Measurements from ENCODE around the gene MAP7.
A peak's percentile ranks its signal among the peaks of the same experiment; 100 is the strongest.

MAP7 gene

DNA sequence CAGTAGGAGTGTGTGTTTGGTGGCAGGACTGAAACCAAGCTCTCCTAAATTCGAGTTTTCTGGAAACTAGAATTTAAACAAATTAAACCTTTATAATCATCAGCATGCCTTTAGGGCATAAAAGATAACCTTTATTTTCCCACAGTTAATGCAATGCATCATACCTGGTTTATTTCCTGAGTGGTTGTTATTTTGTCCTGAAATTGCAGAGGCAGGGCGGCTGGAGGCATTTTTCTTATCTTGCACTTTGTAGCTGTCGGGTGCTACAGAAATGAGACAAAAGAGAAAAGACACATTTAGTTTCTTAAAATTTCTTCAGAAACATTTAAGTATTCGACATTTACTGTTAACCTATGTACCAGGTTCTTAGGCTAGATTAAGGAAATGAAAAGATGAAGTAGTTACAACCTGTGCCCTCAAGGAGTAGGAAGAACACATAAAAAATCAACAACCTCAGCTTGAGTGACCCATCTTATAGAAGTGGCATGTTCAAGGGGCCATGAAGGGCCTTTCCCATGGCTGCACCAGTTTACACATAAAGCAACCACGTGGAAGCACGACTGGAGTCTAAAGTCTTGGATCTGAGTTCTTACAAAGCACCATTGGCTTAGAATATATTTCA, 128.6 kb downstream of the MAP7 start:
- ATAC-seq (no peak), DNase-seq (no peak)
- Mint-ChIP-seq H3K27me3 (peaks cover 6% of the 10 kb centered on the region), H3K4me3 (no peak overlapping the region), H3K9me3 (no peaks in the 10 kb centered on the region), H3K27ac (no peak overlapping the region), H3K4me1 (no peaks in the 10 kb centered on the region)

- Mint-ChIP-seq H3K4me3 (no peak overlapping the region), H3K9me3 (no peaks in the 10 kb centered on the region), H3K27me3 (no peaks in the 10 kb centered on the region), H3K4me1 (no peaks in the 10 kb centered on the region), H3K27ac (no peak overlapping the region)
- ATAC-seq (no peak), DNase-seq (no peak)
Observed at GRCh38 chr6:136420853-136421252, 129.4 kb downstream of the MAP7 start.

- ATAC-seq (no peak), DNase-seq (no peak)
- Mint-ChIP-seq H3K4me3 (no peak overlapping the region), H3K4me1 (peaks cover 1% of the 10 kb centered on the region), H3K9me3 (no peaks in the 10 kb centered on the region), H3K27ac (no peak overlapping the region), H3K27me3 (no peaks in the 10 kb centered on the region)
Observed at GRCh38 chr6:136415351-136416007, 134.7 kb downstream of the MAP7 start.

DNA sequence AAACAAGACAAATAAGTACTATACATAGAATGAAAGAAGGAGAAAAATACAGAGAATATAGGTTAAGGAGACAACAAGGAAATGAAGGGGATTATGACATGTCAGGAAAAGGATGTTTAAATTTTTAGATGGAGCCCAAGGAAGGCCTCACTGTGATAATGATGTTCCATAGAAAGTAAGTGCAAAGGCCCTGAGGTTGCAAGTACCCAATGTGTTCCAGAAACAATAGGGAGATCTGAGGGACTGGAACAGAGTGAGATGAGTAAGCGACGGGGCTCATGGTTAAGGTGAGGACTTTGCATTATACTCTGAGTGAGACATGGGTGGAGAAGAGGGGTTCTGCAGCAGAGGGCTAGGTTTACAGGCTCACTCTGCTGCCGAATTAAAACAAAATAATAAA, 137.8 kb downstream of the MAP7 start:
- ATAC-seq: no peak
- DNase-seq: no peak
- H3K27me3 Mint-ChIP-seq: no peaks in the 10 kb centered on the region
- peaks cover 7% of the 10 kb centered on the region for H3K4me1 Mint-ChIP-seq
- no peaks in the 10 kb centered on the region for H3K9me3 Mint-ChIP-seq
- no peak overlapping the region for H3K4me3 Mint-ChIP-seq
- no peak overlapping the region for H3K27ac Mint-ChIP-seq

DNA sequence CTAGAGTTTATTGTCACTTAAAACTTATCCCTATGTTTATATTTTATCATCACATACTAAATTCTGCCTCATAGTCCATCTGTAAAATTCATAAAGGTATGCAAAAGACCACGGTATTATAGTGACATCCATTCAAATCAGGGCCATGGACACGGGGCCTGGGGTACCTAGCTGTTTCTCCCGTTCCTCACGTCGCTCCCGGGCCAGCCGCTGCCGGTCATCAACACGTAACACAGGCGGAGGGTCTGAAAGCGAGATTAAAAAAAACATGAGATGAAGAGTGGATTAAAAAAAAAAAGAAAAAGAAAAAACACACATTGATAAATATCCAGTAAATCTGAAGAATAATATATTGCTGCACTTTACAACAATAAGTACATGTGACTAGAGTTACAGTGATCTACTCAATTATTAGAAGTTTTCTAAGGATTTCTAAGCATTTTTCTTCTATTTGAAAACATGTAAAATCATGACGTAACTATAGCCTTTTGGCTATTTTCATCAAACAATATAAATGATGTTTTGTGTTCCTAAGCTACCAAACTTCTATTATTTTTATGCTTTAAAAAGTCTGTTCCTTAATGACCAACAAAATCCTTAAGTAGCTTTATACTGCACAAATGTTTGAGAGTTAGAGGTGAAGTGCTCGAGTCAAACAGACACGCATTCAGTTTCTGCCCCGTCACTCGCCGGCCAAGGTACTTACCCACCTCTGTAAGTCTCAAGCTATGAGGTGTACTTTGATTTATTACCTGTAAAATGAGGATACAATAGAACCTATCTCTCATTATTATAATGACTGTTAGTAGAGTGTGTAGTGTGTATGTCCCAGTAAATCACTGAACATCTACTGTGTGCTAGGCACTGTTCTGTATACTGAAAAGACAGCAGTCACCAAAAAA, 138.5 kb downstream of the MAP7 start:
- H3K27ac Mint-ChIP-seq: peak overlapping the region in 1 of 2 donors; percentile 73
- H3K27me3 Mint-ChIP-seq: no peaks in the 10 kb centered on the region
- DNase-seq (no peak), ATAC-seq (no peak)
- no peak overlapping the region for H3K4me3 Mint-ChIP-seq
- H3K4me1 Mint-ChIP-seq: peaks cover 7% of the 10 kb centered on the region
- H3K9me3 Mint-ChIP-seq: no peaks in the 10 kb centered on the region

- Mint-ChIP-seq H3K4me1 (peaks cover 7% of the 10 kb centered on the region), H3K27me3 (no peaks in the 10 kb centered on the region), H3K4me3 (no peak overlapping the region), H3K27ac (no peak overlapping the region), H3K9me3 (no peaks in the 10 kb centered on the region)
- ATAC-seq (no peak), DNase-seq (no peak)
Observed at GRCh38 chr6:136411025-136411325, 139.2 kb downstream of the MAP7 start.

GRCh38 chr6:136410201-136411024, 139.8 kb downstream of the MAP7 start:
- Mint-ChIP-seq H3K9me3 (no peaks in the 10 kb centered on the region), H3K4me1 (peaks cover 7% of the 10 kb centered on the region), H3K4me3 (no peak overlapping the region), H3K27me3 (peaks cover 4% of the 10 kb centered on the region), H3K27ac (no peak overlapping the region)
- ATAC-seq: peak; percentile 60
- no peak for DNase-seq

DNA sequence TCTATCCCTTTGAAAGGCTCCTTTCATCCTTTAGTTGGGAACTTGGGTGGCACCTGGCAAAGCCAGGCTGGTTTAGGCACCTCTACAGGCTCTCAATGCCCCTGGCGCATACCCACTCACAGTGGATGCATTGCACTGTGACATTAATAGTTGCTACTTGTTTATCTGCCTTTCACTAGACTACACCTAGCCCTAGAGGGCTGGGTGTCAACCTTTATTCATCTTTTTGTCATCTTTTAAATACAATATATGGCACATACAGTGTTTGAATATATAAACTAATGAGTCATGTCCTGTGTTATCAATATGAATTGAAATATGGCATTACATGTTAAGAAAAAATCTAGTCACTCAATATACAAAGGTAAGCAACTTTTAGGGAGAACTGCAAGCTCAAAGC, 140.6 kb downstream of the MAP7 start:
- ATAC-seq (peak; percentile 43), DNase-seq (no peak)
- no peak overlapping the region for H3K27ac Mint-ChIP-seq
- no peak overlapping the region for H3K4me3 Mint-ChIP-seq
- H3K27me3 Mint-ChIP-seq: peaks cover 8% of the 10 kb centered on the region
- H3K9me3 Mint-ChIP-seq: no peaks in the 10 kb centered on the region
- peaks cover 7% of the 10 kb centered on the region for H3K4me1 Mint-ChIP-seq

DNA sequence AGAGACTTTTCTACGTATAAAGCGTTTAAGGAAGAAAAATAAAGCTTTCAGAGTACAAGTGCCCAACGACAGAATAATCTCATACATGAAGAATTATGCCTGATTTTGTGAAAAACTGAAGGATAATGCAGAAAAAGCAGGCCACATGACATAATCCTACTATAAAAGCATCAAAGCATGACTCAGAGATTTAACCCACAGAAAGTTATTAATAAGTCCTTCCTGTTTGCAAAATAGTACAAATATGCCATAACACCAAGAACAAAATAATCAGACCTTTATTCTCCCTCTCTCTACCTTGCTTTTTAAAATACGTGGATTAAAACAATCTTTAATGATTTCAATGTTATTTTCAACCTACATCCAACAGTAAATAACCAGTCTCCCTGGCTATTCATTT, 142.0 kb downstream of the MAP7 start:
- H3K4me1 Mint-ChIP-seq: peaks cover 7% of the 10 kb centered on the region
- H3K9me3 Mint-ChIP-seq: no peaks in the 10 kb centered on the region
- ATAC-seq: no peak
- no peak overlapping the region for H3K4me3 Mint-ChIP-seq
- no peak overlapping the region for H3K27ac Mint-ChIP-seq
- DNase-seq: no peak
- peaks cover 8% of the 10 kb centered on the region for H3K27me3 Mint-ChIP-seq

DNA sequence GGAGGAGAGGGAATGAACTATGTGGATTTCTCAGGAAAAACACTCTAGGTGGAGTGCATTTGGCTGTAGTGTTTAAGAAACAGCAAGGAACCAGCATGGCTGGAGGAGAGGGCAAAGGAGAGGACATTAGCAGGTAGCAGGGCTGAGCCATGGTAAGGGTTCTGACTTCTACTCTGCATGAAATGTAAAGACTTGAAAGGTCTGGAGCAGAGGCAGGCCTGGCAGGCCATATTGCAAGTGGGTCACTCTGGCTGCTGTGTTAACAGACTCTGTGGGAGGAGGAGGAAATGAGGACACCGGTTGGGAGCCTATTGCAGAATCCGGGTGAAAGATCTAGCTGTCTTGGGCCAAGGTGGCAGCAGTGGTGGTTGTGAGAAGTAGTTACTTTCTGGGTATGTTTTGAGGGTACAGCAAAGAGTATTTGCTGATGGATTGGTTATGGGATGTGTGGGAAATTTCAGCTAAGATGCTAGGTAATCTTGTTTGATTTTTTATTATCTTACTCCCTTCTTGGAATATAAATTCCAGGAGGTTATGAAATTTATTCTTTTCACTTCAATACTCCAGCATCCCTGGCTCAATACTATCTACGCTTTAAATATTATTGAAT, 144.7 kb downstream of the MAP7 start:
- H3K4me1 Mint-ChIP-seq: peaks cover 6% of the 10 kb centered on the region
- H3K4me3 Mint-ChIP-seq: no peak overlapping the region
- H3K27me3 Mint-ChIP-seq: peaks cover 8% of the 10 kb centered on the region
- ATAC-seq (no peak), DNase-seq (no peak)
- no peaks in the 10 kb centered on the region for H3K9me3 Mint-ChIP-seq
- no peak overlapping the region for H3K27ac Mint-ChIP-seq

DNA sequence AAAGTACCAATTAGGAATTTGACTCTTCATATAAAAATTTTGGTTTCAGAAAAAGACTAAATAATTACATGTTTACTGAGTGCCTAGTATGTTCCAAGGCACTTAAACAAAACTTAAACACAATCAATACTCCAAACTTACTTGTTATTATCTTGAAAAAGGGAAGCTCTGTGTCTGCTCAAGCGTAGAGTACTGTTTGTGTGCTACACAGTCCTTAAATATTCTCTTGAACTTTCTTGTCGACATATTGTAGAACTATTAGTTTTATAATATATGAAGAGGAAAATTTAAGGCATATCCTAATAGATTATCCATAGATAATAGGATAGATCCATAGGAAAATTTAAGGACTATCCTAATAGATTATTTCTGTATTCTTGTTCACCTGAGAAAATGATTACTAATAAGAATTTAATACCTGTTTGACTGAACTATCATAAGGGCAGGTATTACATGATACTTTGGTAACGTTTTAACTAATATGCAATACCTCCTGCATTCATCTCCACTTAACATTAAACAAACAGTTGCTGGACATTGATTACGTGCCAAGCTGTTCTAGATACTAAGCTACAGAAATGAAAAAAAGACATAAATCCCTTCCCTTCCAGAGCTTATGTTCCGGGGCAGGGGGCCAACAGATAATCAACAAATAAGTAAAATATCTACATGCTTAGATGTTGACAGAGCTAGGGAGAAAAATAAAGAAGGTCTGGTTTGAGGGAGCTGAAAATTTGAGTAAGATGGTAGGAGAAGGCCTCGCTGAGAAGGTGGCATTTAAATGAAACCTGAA, 145.4 kb downstream of the MAP7 start:
- H3K27me3 Mint-ChIP-seq: peaks cover 8% of the 10 kb centered on the region
- H3K9me3 Mint-ChIP-seq: no peaks in the 10 kb centered on the region
- H3K27ac Mint-ChIP-seq: no peak overlapping the region
- ATAC-seq: no peak
- no peak for DNase-seq
- H3K4me1 Mint-ChIP-seq: no peaks in the 10 kb centered on the region
- no peak overlapping the region for H3K4me3 Mint-ChIP-seq

- Mint-ChIP-seq H3K9me3 (no peaks in the 10 kb centered on the region), H3K4me3 (no peak overlapping the region), H3K27ac (no peak overlapping the region), H3K4me1 (no peaks in the 10 kb centered on the region), H3K27me3 (peaks cover 8% of the 10 kb centered on the region)
- ATAC-seq: no peak
- no peak for DNase-seq
Observed at GRCh38 chr6:136404007-136404406, 146.2 kb downstream of the MAP7 start.

DNA sequence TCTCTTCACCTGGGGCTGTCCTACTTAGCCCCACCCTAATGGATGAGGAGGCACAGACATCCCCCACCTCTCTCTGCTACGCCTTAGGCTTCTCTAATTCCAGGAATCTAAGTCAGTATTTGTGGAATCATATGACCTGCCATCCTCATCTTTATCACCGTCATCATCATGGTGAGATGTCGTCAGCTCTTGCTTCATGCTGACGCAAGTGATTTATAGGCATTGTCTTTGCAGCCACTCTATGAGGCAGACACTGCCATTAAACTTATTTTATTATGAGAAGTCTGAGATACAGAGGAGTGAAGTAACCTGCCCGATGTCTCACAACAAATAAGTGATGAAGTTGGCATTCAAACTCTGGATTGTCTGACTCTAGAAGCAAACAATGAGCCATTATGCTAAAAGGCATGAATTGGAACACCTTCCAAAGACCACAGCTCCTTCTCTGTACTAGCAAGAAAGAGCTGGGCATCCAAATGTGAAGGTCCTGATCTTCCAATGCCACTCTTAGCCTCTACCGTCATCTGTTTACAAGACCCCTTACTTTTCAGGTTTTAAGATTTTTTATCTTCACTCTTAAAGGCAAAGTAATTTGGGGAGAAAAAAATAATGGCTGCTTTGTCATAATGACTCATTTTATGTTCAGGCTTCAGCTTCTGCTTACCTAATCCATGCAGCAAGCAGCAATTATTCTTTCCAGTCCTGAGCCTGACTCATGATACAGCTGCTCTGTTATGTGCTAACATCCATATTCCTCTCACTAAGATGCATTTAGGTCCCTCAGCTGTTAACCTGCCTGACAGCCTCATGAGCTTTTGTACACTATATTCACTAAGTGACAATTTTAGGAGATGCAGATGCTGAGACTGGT, 146.9 kb downstream of the MAP7 start:
- H3K27me3 Mint-ChIP-seq: peaks cover 8% of the 10 kb centered on the region
- H3K4me3 Mint-ChIP-seq: no peak overlapping the region
- H3K4me1 Mint-ChIP-seq: no peaks in the 10 kb centered on the region
- H3K27ac Mint-ChIP-seq: no peak overlapping the region
- ATAC-seq (no peak), DNase-seq (no peak)
- H3K9me3 Mint-ChIP-seq: no peaks in the 10 kb centered on the region

DNA sequence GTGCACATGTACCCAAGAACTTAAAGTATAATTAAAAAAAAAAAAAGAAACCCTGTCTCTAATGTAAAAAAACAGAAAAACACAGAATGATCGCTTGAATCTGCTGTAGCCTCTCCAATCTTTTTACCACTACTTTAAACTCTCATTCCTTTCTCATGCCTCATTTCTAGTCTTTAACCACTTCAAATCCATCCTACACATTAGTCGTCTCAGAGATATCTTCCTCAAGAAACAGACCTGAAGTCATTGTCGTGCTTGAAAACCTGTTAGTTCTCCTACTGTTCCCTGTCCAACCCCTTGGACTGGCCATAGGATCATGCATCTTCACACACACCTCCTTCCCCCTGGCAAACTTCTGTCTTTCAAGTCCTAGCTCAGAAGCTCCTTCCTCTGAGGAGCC, 148.5 kb downstream of the MAP7 start:
- ATAC-seq (no peak), DNase-seq (no peak)
- Mint-ChIP-seq H3K27me3 (peaks cover 8% of the 10 kb centered on the region), H3K4me1 (no peaks in the 10 kb centered on the region), H3K27ac (no peak overlapping the region), H3K9me3 (no peaks in the 10 kb centered on the region), H3K4me3 (no peak overlapping the region)
